B cell (primary cell): Measurements from ENCODE around the gene CASKIN2. TPM values are rescaled to one million over a fixed set of nuclear protein-coding genes. Genes with fewer than 3 reads are reported as not detected.

ENCODE experiments used
- ATAC-seq: fragments of 200-7000 bp; cut with Tn5 transposase; one replicate; pipeline ENCODE4 v1.10.0; 2021; ENCODE audit warnings: low read depth, mild to moderate bottlenecking, moderate number of reproducible peaks, moderate library complexity
- CTCF ChIA-PET: fragments of 350-600 bp; sonication (Branson Sonifier 250); formaldehyde crosslinking; loops from one replicate; lab custom pipeline; 2021; ENCODE audit warnings: antibody characterized with exemption, inconsistent platforms; lab: Charles Lee
- POLR2A ChIA-PET: fragments of 350-600 bp; sonication (Branson Sonifier 250); formaldehyde crosslinking; loops from one replicate; lab custom pipeline; 2021; ENCODE audit warnings: antibody characterized with exemption; lab: Charles Lee
- DNase-seq: peaks from one replicate; pipeline ENCODE4 v3.0.0; 2013
- H2AFZ ChIP-seq: 2 replicates; pipeline ENCODE4 v1.6.1; 2012; ENCODE audit warnings: mild to moderate bottlenecking, low read depth, low read length; ENCODE audit not compliant: insufficient read depth, poor library complexity, severe bottlenecking
- H3K27ac ChIP-seq, 2 donors: 1 replicate in 1 of 2; 2 replicates in 1 of 2; pipeline ENCODE4 v1.5.1; 2012 to 2013; ENCODE audit warnings: low read length in 2 of 2, mild to moderate bottlenecking in 2 of 2, moderate library complexity in 1 of 2
- H3K27me3 ChIP-seq, 4 experiments: fragments of 200-600 bp in 1 of 4; sonication (generic) in 1 of 4; replicated peaks in 1 of 4; 1 replicate in 2 of 4; 2 replicates in 2 of 4; pipeline versions ENCODE4 v1.6.1 to v1.7.0; 2013 to 2016; ENCODE audit warnings: low read length in 3 of 4, mild to moderate bottlenecking in 2 of 4, mixed read lengths in 1 of 4, moderate library complexity in 1 of 4; ENCODE audit not compliant: insufficient read depth in 4 of 4, control insufficient read depth in 3 of 4; ENCODE audit errors: control extremely low read depth in 1 of 4
- H3K36me3 ChIP-seq, 2 experiments: replicated peaks in 1 of 2; 1 replicate in 1 of 2; 2 replicates in 1 of 2; pipeline versions ENCODE4 v1.6.1 to v1.7.1; 2013; ENCODE audit warnings: low read length in 1 of 2; ENCODE audit not compliant: insufficient read depth in 2 of 2, control insufficient read depth in 1 of 2; ENCODE audit errors: control extremely low read depth in 1 of 2, extremely low read depth in 1 of 2
- H3K4me1 ChIP-seq, 2 donors: fragments of 200-600 bp in 1 of 2; sonication (generic) in 1 of 2; 1 replicate in 1 of 2; 2 replicates in 1 of 2; pipeline versions ENCODE4 v1.5.1 to v1.6.1; 2013 to 2017; ENCODE audit warnings: low read length in 2 of 2; ENCODE audit not compliant: control insufficient read depth in 2 of 2, insufficient read depth in 2 of 2
- H3K4me2 ChIP-seq: replicated peaks from 2 replicates; pipeline ENCODE3; 2012; ENCODE audit warnings: mild to moderate bottlenecking, low read depth, low read length; ENCODE audit not compliant: poor library complexity, severe bottlenecking
- H3K4me3 ChIP-seq, 5 experiments: fragments of 200-600 bp in 1 of 5; sonication (generic) in 1 of 5; 1 replicate in 3 of 5; 2 replicates in 2 of 5; pipeline versions ENCODE4 v1.5.1 to v1.7.0; 2011 to 2016; ENCODE audit warnings: low read length in 4 of 5, mild to moderate bottlenecking in 4 of 5, low read depth in 2 of 5, control low read depth in 1 of 5, moderate library complexity in 1 of 5; ENCODE audit not compliant: insufficient read depth in 1 of 5; ENCODE audit errors: control extremely low read depth in 1 of 5, extremely low read depth in 1 of 5
- H3K79me2 ChIP-seq: fragments of 200-600 bp; sonication (generic); one replicate; pipeline ENCODE4 v1.6.0; 2016; ENCODE audit warnings: low read length; ENCODE audit not compliant: control insufficient read depth, insufficient read depth
- H3K9ac ChIP-seq: fragments of 200-600 bp; sonication (generic); 2 replicates; pipeline ENCODE4 v1.6.1; 2017; ENCODE audit warnings: mild to moderate bottlenecking, low read length, moderate library complexity
- H3K9me3 ChIP-seq, 3 donors: one replicate each; pipeline versions ENCODE4 v1.6.1 to v1.7.1; 2013; ENCODE audit warnings: low read length in 2 of 3; ENCODE audit not compliant: control insufficient read depth in 2 of 3, insufficient read depth in 1 of 3; ENCODE audit errors: control extremely low read depth in 1 of 3
- H4K20me1 ChIP-seq: 2 replicates; pipeline ENCODE4 v1.6.0; 2012; ENCODE audit warnings: mild to moderate bottlenecking, low read length; ENCODE audit not compliant: insufficient read depth, control insufficient read depth, poor library complexity, severe bottlenecking
- H3K27ac Mint-ChIP-seq: one replicate; pipeline ENCODE4 v1.8.0; 2021; ENCODE audit warnings: mixed read lengths
- H3K27me3 Mint-ChIP-seq: one replicate; pipeline ENCODE4 v1.8.0; 2021; ENCODE audit warnings: mixed read lengths
- H3K4me1 Mint-ChIP-seq: one replicate; pipeline ENCODE4 v1.8.0; 2021; ENCODE audit warnings: mixed read lengths
- H3K4me3 Mint-ChIP-seq: one replicate; pipeline ENCODE4 v1.8.0; 2021; ENCODE audit warnings: mixed read lengths
- H3K9me3 Mint-ChIP-seq: one replicate; pipeline ENCODE4 v1.8.0; 2022; ENCODE audit warnings: mixed read lengths; ENCODE audit not compliant: insufficient read depth
- CTCF ChIP-seq: fragments of 200-600 bp; IDR thresholded peaks from one replicate; pipeline ENCODE4 v1.8.0; 2022; ENCODE audit warnings: antibody characterized with exemption, mild to moderate bottlenecking
- EZH2 ChIP-seq: IDR thresholded peaks from 2 replicates; pipeline ENCODE4 v1.6.1; 2012; ENCODE audit warnings: borderline replicate concordance, low read depth, mild to moderate bottlenecking, moderate library complexity, low read length; ENCODE audit not compliant: insufficient read depth, poor library complexity, severe bottlenecking
- WGBS: methylation state at CpG from one replicate; pipeline ENCODE4 v1.1.5; 2013; ENCODE audit warnings: missing lambda C conversion rate; ENCODE audit not compliant: insufficient coverage; 5-methylcytosine and 5-hydroxymethylcytosine counted together
- intact Hi-C: fragments of 100-400 bp; cut with micrococcal nuclease; formaldehyde crosslinking; loops from one replicate; pipeline ENCODE4 v1.10.0; 2022
- polyA plus RNA-seq: library from polyadenylated mRNA; depleted of rRNA; stranded (reverse); fragments of >200 nt; gene quantifications from 2 replicates; pipeline ENCODE4 v1.2.3, GENCODE V29; 2012
- total RNA-seq, 2 donors: library from RNA; stranded (reverse); fragments of 120-200 nt in 1 of 2; gene quantifications; 1 replicate in 1 of 2; 2 replicates in 1 of 2; pipeline versions ENCODE4 v1.2.3 to v1.2.4, GENCODE V29; 2013 to 2022

Gene CASKIN2
- total and polyA plus RNA-seq, 2 donors (not counting 1 experiment from before 2014, with no cell fraction given) = 0.37 to 1.00 TPM

GRCh38 chr17:75511270-75511609 lies 4.1 kb downstream of the CASKIN2 start:
- DNase-seq = no peak
- no peaks in the 10 kb centered on the region for H3K4me1 Mint-ChIP-seq
- CTCF ChIA-PET = interaction anchor here (1.2 kb wide), 1 partner anchor 76 kb away, joined by 3 read pairs; the partner anchor contains the start of gene MYO15B
- Histone ChIP-seq H3K79me2 (no peaks in the 10 kb centered on the region), H3K9me3 (no peaks in the 10 kb centered on the region), H3K4me2 (no peak overlapping the region), H4K20me1 (no peaks in the 10 kb centered on the region), H2AFZ (no peak overlapping the region), H3K4me1 (peaks cover 5 to 16% of the 10 kb centered on the region in 2 donors), H3K4me3 (no peak overlapping the region), H3K36me3 (no peaks in the 10 kb centered on the region), H3K9ac (no peak overlapping the region), H3K27me3 (no peaks in the 10 kb centered on the region), H3K27ac (no peak overlapping the region)
- no peak overlapping the region for H3K4me3 Mint-ChIP-seq
- ATAC-seq = no peak
- no peak overlapping the region for H3K27ac Mint-ChIP-seq
- POLR2A ChIA-PET = no interaction called here
- no peaks in the 10 kb centered on the region for H3K27me3 Mint-ChIP-seq
- H3K9me3 Mint-ChIP-seq = no peaks in the 10 kb centered on the region
- intact Hi-C loops = loop anchor here (10.0 kb wide), 1 partner anchor 254 kb away; the partner anchor contains the start of gene GALK1
- no peak for TF ChIP-seq EZH2
- no peak for TF ChIP-seq CTCF
- WGBS = no CpG with 5 or more reads among the region's 4 CpGs

- 98% methylated on average over 14 of the region's 19 CpGs for WGBS
- H3K9me3 Mint-ChIP-seq = no peaks in the 10 kb centered on the region
- H3K27ac Mint-ChIP-seq = no peak overlapping the region
- H3K4me1 ChIP-seq = peaks cover under 1 to 2% of the 10 kb centered on the region in 2 donors
- no peaks in the 10 kb centered on the region for H3K36me3 ChIP-seq
- no peaks in the 10 kb centered on the region for H3K4me1 Mint-ChIP-seq
- H3K79me2 ChIP-seq = no peaks in the 10 kb centered on the region
- no peak overlapping the region for H2AFZ ChIP-seq
- DNase-seq = no peak
- ATAC-seq = no peak
- no peaks in the 10 kb centered on the region for H3K27me3 ChIP-seq
- ChIA-PET CTCF (no interaction called here), POLR2A (no interaction called here)
- H3K27ac ChIP-seq = no peak overlapping the region
- no peak overlapping the region for H3K4me2 ChIP-seq
- no peak overlapping the region for H3K4me3 Mint-ChIP-seq
- no peaks in the 10 kb centered on the region for H4K20me1 ChIP-seq
- no peaks in the 10 kb centered on the region for H3K27me3 Mint-ChIP-seq
- TF ChIP-seq CTCF (no peak), EZH2 (no peak)
- no peak overlapping the region for H3K9ac ChIP-seq
- H3K4me3 ChIP-seq = no peak overlapping the region
- intact Hi-C loops = loop anchor here (10.0 kb wide), 1 partner anchor 255 kb away; the partner anchor contains the start of gene GALK1
- H3K9me3 ChIP-seq = no peaks in the 10 kb centered on the region
Measured at GRCh38 chr17:75509528-75510258, 5.6 kb downstream of the CASKIN2 start.
